ENCODE data around the gene SLC35F3.
"Not testable (repeated sequence)": the region's sequence is repeated elsewhere in the genome, so short reads cannot be mapped to it uniquely, and the experiment has no call there.

The SLC35F3 gene

DNA sequence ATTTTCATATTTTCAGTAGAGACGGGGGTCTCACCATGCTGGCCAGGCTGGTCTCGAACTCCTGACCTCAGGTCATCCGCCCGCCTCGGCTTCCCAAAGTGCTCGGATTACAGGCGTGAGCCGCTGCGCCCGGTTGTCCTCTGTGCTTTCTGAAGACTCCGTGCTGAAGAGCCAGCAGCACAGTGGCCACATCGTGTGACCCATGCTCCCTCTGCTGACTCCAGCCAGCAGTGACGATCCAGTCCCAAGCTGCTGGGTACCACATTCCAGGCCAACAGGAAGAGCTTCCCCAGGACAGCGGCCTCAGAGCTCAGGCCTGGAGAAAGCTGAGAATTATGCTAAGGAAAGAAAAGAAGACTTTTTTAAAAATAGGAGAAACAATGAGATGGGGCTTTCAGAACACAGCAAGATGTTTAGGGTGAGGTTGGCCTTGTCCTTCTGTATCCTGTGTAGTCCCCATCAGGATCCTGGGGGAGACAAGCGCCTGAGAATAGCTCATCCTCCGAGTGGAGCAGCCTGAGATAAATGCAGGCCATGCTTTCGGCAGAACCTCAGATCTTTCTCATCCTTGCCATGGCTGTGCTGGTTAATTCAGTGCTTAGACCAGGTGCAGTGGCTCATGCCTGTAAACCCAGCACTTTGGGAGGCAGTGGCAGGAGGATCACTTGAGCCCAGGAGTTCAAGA is 207.1 kb downstream of the SLC35F3 start:
- DNase-seq: no peak

DNA sequence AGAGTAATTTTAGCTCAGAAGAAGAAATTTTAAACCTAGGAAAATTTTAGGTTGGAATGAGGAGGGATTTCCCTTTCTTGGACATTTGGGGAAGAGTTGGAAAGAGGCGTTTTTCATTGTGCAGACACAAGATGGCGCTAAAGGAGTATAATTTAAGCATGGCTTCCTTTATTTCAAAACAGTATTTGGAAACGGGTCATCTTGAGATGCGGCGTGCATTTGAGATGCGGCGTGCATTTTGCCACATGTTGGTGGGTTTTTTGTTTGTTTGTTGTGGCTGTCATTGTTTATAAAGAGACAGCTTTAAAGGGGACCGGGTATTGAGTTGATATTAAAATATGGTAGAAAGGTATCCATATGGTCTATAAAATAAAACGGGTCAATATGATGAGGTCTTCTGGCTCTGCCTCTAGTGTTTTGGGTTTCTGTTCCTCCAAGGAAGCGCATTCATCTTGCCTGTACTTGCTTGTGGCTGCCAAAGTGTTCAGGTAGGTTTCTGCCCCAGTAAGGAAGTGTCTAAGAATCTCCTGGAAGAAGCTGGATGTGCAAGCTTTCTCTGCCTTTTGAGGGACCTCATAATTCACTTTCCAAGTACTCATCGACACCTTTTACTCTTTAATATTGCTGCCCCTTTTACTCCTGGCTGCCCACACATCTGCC is 210.3 kb downstream of the SLC35F3 start:
- DNase-seq: no peak

DNA sequence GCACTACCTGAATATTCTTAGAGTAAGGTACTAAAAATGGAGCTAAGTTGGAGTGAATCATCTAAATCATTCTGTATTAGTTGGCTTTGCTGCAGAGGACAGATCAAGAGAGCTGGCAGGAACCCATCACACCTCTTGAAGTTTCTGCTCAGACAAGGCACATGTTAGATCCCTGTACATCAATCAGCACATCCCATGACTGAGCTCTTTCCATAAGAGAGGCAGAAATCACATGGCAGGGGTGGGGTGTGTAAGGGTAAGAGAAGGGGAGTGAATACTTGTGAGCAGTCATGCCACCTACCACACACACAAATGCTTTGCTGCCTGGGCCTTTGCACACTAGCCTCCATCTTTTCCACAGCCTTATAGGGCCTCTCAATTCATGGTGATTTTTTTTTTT is 214.4 kb downstream of the SLC35F3 start:
- no peak for DNase-seq

DNA sequence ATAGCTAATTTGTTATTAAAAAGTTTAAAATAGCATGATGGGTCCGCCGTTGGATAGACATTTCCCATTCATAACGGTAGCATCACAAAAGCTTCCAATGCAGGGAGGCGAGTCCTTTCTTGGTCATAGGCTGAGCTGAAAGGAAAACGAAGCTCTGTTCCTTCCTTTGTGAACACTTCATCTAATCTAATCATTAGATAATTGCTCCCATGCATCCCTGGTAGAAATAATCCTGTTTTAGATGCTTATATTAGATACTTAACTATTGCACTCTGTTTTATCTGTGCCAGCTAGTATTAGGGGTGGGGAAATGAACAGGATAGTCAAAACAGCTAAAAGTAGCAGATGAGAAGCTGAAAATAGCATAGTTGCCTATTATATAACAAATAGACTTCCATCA is 215.0 kb downstream of the SLC35F3 start:
- no peak for DNase-seq

DNA sequence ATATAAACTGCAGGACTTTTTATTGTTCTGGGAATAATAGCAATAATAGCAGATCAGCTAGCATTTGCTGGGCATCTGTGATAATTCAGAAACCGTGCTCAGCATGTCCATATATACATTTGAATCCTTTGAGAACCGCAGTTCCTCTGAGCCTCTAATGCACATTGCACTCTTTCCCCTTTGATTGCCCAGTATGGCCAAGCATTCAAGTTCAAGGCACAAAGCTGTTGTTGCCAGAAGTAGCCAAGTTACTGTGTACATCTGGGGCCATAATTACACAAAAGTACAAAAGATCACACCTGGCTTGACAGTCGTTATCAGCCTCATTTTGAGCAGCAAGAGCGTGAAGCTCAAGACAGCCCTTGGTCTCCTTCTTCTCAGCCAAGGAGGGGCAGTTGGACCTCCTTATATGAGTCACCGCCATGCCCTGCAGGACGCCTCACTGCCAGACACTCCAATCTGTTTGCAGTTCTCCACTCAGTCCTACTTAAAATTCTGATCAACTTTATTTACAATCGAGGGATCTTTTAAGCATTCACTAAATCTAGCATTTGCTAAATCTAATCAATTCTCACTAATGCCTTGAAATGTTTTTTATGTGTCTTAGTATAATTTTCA is 216.0 kb downstream of the SLC35F3 start:
- DNase-seq: no peak

DNA sequence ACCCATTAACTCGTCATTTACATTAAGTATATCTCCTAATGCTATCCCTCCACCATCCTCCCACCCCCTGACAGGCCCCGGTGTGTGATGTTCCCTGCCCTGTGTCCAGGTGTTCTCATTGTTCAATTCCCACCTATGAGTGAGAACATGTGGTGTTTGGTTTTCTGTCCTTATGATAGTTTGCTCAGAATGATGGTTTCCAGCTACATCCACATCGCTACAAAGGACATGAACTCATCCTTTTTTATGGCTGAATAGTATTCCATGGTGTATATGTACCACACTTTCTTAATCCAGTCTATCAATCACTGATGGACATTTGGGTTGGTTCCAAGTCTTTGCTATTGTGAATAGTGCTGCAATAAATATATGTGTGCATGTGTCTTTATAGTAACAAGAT is 217.2 kb downstream of the SLC35F3 start:
- not testable (repeated sequence) for DNase-seq

DNA sequence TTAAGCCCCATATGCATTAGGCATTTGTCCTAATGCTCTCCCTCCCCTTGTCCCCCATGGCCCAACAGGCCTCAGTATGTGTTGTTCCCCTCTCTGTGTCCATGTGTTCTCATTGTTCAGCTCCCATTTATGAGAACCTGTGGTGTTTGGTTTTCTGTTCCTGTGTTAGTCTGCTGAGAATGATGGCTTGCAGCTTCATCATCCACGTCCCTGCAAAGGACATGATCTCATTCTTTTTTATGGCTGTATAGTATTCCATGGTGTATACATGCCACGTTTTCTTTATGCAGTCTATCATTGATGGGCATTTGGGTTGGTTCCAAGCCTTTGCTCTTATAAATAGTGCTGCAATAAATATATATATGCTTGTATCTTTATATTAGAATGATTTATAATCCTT is 218.1 kb downstream of the SLC35F3 start:
- DNase-seq: not testable (repeated sequence)

DNA sequence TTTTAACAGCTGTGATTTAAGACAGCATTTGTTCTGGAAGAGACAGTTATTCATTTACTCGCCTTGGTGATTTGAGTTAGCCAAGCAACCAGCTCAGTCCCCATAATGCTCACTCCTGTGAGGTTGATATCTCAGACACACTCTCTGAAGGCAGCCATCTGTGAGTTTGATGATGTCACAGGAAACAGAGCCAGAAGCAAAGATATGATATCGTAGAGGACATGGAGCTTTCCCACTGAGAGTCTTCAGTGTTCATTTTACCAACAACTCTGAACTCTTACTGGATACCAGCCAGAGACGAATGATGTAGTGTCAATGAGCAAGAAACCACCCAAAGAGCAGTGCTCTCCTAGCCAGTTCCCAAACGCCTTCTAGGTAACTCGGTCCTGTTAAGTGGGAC is 219.4 kb downstream of the SLC35F3 start:
- no peak for DNase-seq

DNA sequence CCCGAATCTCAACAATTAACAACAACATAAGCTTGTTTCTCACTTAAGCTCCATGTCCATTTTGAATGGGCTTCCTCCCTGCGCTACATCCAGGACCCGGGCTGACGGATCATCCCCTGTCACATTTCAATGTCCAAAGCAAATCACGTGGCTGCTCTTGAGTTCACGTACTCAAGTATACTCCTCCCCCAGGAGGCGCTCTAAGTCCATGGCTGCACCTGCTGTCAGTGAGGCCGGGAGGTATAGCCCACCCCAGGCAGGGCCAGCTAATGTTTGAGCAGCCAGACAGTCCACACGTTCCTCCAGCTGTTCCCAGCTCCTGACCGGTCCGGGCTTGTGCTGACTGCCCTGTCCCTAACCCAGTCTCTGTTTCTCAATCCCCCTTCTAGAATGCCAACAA is 220.8 kb downstream of the SLC35F3 start:
- peak; percentile 13 for DNase-seq

DNA sequence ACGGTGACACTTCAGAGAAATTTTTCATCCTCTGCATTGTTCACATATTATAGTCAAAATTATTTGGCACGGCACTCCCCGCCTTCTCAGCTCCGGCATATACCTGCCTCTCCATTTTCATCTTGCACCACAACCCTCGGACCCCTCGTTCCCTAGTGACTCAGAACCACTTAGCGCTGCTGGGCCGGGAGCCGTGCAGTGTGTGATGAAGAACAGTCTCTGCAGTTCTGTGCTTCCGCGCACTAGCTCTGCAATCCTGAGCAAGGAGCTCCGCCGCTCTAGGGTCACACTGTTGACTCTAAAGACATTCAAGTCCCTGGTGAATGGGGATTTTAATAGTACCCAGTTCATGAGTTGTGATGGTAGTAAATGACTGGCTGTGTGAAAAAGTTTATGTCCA is 221.2 kb downstream of the SLC35F3 start:
- DNase-seq: no peak

DNA sequence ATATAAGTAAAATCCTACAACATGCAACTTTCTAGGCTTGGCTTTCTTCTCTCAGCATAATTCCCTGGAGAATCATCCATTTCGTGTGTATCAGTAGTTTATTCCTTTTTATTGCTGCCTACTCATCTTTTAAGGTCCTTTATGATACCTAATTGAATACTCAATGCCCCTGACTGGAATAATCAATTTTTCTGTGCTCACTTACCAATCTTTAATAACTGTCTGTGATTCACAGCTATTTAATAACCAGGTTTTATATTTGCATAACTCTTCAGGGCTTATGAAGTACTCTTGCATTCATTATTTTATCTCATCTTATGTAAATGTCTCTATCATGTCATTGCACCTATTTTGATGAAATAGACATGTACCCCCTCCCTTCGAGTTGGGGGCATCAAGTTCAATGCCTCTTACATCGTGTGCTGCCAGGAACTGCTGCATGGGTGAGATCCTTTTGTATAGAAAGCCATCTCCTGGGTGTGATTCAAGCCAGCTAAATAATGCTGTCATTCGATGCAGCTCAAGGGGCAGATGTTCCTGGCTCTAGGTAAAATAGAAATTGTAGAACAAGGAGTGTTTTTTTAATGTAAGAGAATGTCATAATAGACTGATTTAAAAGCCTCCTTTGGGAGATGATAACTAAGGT is 222.7 kb downstream of the SLC35F3 start:
- DNase-seq: no peak

DNA sequence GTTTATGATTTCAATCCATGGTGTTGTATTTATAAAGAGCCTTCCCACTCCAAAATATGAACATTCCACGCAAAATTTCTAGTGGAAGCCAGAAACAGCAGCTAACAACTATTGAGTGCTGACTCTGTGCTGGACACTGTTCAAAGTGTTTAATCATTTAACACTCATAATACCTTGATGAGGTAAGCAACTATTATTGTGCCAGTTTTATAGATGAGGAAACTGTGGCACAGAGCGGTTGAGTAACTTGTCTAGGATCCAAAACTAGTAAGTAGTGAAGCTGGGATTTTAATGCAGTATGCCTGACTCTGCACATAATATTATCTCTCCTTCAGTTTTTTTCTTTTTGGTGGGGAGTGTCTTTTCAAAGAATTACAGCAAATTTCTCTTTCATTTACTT is 228.3 kb downstream of the SLC35F3 start:
- no peak for DNase-seq

DNA sequence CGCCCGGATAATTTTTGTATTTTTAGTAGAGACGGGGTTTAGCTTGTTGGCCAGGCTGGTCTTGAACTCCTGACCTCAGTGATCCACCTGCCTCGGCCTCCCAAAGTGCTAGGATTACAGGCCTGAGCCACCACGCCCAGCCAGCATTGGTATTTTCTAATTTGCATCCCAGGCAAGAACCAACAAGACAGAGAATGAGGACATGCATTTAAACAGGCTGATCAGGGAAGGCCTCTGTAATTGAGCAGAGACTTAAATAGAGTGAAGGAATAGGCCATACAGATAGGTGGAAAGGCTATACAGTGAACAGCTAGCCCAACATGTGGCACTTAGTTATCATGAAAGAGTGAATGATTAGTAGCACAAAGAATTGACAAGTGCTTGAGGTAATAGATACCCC is 230.4 kb downstream of the SLC35F3 start:
- DNase-seq: no peak

DNA sequence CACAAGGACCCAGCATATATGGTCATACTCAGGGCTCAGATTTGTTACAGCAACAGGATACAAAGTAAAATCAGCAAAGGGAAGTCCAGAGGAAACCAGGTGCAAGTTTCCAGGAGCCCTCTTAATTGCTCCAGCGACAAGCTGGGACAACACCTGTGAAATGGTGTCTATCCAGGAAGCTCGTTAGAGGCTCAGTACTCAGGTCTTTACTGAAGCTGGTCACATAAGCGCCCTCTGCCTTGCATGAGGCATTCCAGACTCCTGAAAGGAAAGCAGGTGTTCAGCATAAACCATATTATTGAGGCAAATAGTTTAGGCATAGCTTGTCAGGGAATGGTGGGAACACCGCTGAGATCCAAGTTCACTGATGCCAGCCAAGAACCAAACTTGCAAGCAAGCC is 231.0 kb downstream of the SLC35F3 start:
- DNase-seq: no peak

DNA sequence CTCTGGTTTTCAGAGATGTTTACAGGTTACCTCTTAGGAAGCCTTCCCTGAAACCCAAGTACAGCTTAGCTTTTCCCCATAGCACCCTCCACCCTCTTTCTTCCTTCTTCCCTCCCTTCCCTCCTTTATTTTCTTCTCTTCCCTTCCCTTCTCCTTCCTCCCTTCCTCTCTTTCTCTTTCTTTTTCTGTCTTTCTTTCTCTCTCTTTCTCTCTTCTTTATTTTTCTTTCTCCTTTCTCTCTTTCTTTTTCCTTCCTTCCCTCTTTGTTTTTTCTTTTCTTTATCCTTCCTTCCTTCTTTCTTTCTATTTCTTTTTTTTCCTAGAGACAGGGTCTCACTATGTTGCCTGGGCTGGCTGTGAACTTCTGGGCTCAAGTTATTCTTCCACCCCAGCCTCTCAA is 231.6 kb downstream of the SLC35F3 start:
- DNase-seq: no peak

DNA sequence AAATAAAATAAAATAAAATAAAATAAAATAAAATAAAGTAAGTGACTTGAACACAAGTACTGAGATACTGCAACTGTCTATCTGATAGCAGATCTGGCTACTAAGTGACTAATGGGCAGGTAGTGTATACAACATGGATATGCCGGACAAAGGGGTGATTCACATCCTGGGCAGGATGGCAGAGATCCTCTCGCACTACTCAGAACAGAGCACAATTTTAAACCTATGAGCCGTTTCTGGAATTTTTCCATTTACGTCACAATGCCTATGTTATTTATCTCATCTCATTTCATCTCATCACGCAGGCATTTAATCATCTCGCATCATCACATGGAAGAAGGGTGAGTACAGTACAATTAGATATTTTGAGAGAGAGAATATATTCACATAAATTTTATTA is 235.5 kb downstream of the SLC35F3 start:
- DNase-seq: no peak

DNA sequence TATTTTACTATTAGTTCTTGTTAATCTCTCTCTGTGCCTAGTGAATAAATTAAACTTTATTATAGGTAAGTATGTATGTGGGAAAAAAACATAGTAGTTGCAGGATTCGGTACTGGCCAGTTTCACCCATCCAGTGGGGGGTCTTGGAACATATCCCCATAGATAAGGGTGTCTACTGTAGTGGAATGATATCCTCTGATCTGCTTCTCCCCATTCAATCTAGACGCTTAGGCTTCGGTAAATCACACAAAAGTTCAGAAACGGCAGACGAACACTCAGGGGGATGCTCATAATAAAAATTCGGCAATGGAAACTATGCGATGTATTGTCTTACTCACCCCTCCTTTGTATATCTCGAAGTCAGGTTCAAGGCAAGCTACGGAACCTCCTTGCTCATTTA is 235.9 kb downstream of the SLC35F3 start:
- no peak for DNase-seq

DNA sequence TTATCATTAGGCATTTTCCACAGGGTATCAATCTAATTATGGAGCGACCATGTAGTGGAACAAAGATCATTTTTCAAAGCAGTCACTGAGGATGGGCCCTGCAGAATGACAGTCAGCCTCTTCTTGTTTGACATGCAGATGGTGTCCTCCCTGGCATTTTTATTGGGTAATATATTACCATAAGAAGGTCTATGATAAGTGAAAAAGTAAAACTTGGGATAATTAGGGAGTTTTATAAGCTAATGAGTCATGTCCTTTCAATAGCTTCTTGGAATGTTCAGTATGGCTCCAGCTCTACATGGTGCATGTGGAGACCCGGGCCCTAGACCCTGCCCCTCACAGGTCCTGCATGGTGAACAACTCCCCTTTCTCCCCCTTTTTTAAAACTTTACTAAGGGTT is 236.5 kb downstream of the SLC35F3 start:
- DNase-seq: no peak

DNA sequence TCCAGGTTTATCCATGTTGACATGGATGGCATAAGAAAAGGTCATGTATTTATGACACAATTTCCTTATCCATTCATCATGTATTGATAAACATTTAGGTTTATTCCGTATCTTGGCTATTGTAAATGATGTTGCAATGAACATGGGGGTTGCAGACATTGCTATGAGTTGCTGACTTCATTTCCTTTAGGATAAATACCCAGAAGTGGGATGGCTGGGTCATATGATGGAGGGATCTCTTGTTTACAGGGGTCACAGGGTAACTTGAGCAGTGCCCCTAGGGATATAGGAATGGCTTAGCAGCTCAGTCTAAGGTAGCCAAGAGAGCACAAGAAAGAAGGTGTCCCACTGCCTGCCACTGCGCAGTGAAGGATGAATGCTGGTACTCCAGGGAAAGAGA is 239.2 kb downstream of the SLC35F3 start:
- DNase-seq: no peak

DNA sequence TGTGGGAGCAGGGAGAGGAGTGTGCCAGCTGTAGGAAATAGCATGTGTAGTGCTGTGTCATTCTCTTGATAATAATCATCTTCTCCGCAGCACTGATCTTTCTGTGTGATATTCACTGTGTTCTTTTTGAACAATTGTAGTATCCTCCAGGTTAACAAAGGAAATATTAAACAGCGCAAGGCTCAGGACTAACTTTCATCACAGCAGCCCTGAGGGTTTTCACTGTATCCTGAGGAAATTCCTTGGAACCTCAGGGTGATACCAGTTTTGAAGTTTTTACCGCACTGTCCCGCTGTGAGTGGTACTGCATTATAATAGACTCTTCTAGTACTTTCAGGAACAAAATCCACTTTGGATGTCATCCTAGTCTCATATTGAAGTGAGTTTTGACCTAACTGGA is 240.4 kb downstream of the SLC35F3 start:
- DNase-seq: no peak

DNA sequence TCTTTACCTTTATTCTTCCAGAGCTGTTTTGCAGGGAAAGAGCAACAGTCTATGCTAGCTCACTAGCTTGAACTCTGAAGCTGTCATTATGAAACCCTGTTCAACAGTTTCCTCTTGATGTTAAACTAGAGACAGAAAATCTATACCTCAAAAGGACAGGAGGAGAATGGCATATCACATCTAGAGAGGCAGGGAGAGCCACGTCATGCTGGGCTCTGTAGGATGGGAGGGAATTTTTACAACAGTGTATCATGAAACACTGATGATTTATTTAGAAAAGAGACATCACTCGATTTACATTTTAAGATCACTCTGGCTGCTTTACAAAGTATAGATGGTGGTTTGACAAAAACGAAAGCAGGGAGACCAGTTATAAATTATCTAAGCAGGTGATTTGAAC is 243.9 kb downstream of the SLC35F3 start:
- no peak for DNase-seq

DNA sequence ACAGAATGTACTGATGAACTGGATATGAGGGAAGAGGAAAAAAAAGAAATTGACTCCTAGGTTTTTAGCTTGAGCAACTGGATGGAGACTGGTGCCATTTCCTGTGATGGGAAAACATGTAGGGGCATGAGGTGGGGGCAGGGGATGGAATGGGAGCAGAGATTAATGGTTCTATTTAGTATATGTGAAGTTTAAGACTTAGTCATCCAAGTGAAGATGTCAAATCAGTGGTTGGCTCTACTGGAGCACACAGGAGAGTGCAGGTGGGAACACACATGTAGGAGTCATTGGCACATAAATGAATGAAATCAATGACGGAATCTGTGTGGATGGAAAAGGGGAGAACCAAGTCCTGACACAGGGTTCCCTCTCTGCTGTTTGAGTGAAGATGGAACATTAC is 244.3 kb downstream of the SLC35F3 start:
- DNase-seq: no peak

DNA sequence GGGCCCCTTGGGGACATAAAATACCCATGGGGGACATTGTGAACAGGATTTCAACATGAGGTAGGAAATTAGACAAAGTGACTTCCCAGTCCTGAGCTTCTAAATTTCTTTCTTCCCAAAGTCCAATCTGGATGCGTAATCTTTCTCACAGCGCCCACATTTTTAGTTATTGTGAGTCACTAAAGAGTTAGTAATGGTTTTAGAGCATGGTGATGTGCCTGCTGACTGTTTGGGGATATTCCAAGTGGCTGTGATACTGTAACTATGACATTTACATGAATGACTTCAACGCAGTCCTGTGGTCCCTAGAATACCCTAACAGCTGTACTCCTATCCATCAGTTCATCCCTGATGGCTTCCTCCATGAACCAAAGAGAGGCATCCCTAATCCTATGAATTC is 244.7 kb downstream of the SLC35F3 start:
- DNase-seq: no peak

DNA sequence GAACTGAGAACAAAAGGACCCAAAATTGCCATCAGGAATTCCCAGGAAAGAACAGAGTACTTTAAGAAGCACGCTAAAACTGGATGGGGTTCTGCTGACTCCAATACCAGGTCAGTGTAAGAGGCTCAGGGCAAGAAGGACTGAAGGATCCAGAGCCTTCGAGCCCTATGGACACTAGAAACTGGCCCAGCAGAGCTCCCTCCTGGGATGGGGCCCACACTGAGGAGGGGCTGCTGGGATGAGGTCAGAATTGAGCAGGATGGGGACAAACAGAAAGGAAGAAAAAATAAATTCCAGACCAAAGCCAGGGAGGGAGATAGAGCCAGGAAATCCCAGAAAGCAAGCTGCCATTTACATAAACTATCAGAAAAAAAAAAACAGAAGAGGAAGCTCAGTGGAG is 246.4 kb downstream of the SLC35F3 start:
- no peak for DNase-seq

All from stimulated activated CD4-positive, alpha-beta T cell treated with anti-CD3 and anti-CD28 coated beads, Interleukin-12 subunit alpha, Interleukin-12 subunit beta, amount 100 ng/mL, for 4 hours (primary cell).